ENCODE data around the gene TCP11L2.

The TCP11L2 gene

DNA sequence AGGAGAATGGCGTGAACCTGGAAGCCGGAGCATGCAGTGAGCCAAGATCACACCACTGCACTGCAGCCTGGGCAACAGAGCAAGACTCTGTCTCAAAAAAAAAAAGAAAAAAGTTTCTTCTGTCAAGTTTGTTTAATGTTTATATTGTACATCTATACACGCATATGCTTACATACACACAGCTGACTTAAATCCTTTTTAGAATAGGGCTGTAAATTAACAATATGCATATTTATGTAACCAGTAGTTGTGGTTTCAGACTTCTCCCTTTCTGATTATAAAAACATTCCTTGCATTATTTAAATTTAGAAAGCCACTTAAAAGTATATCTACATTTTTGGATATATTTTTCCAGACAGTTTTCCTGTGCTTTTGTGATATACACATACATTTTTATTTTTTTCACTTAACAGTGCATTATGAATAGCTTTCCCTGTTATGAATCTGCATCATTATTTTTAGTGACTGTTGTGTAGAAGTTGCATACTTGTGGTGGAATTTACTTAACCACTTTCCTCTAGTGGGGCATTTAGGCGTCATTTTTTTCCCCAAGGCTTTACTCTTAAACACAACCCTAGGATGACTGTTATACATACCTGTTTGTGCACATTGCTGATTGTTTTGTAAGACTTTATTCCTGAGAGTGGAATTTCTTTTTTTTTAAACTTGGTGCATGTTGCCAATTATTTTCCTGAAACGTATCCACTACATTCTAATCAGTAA, 84.4 kb downstream of the TCP11L2 start:
- no peak for DNase-seq (ENCODE audit: low spot score)

DNA sequence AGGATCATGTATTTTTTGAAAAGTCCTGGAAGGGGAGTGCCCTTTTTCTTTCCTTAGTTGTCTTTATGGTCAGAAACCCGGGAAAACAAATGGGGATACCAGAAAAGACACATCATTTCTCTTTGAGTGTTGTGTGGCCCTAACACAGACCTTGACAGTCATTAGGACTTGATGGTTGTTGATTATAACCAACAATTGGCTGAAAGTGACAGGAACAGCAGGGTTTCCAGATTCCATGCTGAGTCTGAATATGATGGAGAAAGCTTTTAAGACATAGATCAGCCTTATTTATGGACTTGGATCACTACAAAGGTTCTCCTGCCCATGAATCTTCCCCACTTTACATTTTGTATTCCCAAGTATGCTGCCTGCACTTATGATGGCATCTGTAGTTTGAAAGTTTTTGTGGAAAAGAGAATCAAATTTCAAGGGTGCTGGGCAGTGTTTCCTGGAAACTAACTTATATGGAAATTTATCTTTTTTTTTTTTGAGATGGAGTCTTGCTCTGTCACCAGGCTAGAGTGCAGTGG, 85.4 kb downstream of the TCP11L2 start:
- TF ChIP-seq, protein P1, sequence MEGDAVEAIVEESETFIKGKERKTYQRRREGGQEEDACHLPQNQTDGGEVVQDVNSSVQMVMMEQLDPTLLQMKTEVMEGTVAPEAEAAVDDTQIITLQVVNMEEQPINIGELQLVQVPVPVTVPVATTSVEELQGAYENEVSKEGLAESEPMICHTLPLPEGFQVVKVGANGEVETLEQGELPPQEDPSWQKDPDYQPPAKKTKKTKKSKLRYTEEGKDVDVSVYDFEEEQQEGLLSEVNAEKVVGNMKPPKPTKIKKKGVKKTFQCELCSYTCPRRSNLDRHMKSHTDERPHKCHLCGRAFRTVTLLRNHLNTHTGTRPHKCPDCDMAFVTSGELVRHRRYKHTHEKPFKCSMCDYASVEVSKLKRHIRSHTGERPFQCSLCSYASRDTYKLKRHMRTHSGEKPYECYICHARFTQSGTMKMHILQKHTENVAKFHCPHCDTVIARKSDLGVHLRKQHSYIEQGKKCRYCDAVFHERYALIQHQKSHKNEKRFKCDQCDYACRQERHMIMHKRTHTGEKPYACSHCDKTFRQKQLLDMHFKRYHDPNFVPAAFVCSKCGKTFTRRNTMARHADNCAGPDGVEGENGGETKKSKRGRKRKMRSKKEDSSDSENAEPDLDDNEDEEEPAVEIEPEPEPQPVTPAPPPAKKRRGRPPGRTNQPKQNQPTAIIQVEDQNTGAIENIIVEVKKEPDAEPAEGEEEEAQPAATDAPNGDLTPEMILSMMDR (IDR thresholded peaks at IDR 0.05; ENCODE audit: extremely low read depth, missing control alignments), result no peak
- DNase-seq (ENCODE audit: low spot score), result no peak

More for the DNA sequence above, 84.4 kb downstream of the TCP11L2 start:
- TF ChIP-seq, protein P1 (IDR thresholded peaks at IDR 0.05; ENCODE audit: extremely low read depth, missing control alignments), result no peak

DNA sequence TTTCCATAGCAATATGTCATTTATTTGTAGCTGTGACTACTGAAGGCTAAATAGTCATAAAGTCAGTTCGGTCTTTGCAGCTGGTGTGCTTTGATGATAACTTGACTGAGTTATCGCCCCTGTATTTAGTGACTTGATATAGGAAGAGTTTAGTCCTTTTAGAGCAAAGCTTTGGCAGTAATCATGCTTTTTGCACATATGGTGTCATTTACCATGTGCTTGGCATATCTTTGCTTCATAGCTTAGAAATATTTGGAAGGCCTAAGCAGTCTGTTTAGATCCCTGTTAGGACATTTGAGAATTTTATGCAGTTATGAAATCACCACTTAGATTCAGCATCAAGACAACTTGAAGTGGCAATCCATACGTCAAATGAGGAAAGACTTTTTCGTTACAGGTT, 86.6 kb downstream of the TCP11L2 start:
- TF ChIP-seq, protein P1 (IDR thresholded peaks at IDR 0.05; ENCODE audit: extremely low read depth, missing control alignments), result no peak
- DNase-seq (ENCODE audit: low spot score), result no peak

DNA sequence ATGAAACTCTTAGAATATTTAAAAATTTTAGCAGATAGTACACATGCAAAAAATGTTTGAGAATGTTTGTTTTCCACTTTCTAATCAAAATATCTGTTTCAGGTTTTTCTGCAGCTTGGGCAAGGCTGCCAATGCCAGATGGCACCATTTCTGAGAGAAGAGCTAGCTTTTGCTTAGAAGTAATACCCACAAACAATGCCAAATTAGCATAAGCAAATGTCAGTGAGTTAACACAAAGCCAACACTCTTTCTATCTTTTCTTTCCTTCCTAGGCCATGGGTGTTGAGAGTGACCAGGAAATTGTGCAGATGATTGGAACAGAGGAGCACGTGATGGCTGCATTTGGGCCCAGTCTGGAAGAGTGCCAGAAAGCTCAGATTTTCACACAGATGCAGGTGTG, 90.2 kb downstream of the TCP11L2 start:
- TF ChIP-seq, protein P1 (IDR thresholded peaks at IDR 0.05; ENCODE audit: extremely low read depth, missing control alignments), result no peak
- no peak for DNase-seq (ENCODE audit: low spot score)

Measured in GM20000 (cell line).